ENCODE results near the gene MAN1A1.

DNA sequence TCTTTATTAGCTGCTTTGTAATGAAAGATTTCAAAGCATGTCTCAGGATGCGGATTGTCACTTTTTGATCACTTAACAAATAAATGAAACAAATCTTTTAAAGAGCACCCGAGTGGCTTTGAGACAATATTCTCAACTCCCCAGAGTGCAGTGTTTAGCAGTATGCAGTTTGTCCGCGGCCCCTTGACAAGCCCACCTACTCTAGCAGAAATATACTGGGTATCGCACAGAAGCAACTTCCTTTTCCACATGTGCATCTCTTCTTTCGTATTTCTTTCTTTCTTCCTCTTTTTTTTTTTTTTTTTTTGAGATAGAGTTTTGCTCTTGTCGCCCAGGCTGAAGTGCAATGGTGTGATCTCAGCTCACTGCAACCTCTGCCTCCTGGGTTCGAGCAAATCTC lies 186.6 kb downstream of the MAN1A1 start:
- no peak for TF ChIP-seq CREB1 (IDR thresholded peaks at IDR 0.05; ENCODE audit: low read depth)
- TF ChIP-seq EP300 (IDR thresholded peaks at IDR 0.05; ENCODE audit: borderline replicate concordance) = no peak
- TF ChIP-seq TAF1 (IDR thresholded peaks at IDR 0.05; ENCODE audit: low read depth) = no peak
- no peak for TF ChIP-seq RAD21 (IDR thresholded peaks at IDR 0.05; ENCODE audit: low read depth)
- TF ChIP-seq EGR1 (IDR thresholded peaks at IDR 0.05) = no peak
- TF ChIP-seq CEBPB (IDR thresholded peaks at IDR 0.05) = no peak
- no peak for TF ChIP-seq TCF12 (IDR thresholded peaks at IDR 0.05; ENCODE audit: low read depth)
- TF ChIP-seq, protein P1, sequence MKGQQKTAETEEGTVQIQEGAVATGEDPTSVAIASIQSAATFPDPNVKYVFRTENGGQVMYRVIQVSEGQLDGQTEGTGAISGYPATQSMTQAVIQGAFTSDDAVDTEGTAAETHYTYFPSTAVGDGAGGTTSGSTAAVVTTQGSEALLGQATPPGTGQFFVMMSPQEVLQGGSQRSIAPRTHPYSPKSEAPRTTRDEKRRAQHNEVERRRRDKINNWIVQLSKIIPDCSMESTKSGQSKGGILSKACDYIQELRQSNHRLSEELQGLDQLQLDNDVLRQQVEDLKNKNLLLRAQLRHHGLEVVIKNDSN (IDR thresholded peaks at IDR 0.05) = no peak
- TF ChIP-seq, protein P2, sequence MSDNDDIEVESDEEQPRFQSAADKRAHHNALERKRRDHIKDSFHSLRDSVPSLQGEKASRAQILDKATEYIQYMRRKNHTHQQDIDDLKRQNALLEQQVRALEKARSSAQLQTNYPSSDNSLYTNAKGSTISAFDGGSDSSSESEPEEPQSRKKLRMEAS (IDR thresholded peaks at IDR 0.05) = no peak
- TF ChIP-seq, protein P3, sequence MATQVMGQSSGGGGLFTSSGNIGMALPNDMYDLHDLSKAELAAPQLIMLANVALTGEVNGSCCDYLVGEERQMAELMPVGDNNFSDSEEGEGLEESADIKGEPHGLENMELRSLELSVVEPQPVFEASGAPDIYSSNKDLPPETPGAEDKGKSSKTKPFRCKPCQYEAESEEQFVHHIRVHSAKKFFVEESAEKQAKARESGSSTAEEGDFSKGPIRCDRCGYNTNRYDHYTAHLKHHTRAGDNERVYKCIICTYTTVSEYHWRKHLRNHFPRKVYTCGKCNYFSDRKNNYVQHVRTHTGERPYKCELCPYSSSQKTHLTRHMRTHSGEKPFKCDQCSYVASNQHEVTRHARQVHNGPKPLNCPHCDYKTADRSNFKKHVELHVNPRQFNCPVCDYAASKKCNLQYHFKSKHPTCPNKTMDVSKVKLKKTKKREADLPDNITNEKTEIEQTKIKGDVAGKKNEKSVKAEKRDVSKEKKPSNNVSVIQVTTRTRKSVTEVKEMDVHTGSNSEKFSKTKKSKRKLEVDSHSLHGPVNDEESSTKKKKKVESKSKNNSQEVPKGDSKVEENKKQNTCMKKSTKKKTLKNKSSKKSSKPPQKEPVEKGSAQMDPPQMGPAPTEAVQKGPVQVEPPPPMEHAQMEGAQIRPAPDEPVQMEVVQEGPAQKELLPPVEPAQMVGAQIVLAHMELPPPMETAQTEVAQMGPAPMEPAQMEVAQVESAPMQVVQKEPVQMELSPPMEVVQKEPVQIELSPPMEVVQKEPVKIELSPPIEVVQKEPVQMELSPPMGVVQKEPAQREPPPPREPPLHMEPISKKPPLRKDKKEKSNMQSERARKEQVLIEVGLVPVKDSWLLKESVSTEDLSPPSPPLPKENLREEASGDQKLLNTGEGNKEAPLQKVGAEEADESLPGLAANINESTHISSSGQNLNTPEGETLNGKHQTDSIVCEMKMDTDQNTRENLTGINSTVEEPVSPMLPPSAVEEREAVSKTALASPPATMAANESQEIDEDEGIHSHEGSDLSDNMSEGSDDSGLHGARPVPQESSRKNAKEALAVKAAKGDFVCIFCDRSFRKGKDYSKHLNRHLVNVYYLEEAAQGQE (IDR thresholded peaks at IDR 0.05; ENCODE audit: low read depth) = no peak

Measured in Ishikawa (cell line).